Bronchial smooth muscle cell (primary cell): Measurements from ENCODE around the gene NATD1. TPM values are rescaled to one million over a fixed set of nuclear protein-coding genes. Genes with fewer than 3 reads are reported as not detected.

Experiments used
- total RNA-seq: library from RNA; depleted of rRNA; stranded (reverse); fragments of >200 nt; gene quantifications from 2 replicates; pipeline ENCODE4 v1.2.1, GENCODE V29; 2014

Gene NATD1, protein sequence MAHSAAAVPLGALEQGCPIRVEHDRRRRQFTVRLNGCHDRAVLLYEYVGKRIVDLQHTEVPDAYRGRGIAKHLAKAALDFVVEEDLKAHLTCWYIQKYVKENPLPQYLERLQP
- 2.4 and 2.5 TPM in 2 replicates for total RNA-seq

DNA sequence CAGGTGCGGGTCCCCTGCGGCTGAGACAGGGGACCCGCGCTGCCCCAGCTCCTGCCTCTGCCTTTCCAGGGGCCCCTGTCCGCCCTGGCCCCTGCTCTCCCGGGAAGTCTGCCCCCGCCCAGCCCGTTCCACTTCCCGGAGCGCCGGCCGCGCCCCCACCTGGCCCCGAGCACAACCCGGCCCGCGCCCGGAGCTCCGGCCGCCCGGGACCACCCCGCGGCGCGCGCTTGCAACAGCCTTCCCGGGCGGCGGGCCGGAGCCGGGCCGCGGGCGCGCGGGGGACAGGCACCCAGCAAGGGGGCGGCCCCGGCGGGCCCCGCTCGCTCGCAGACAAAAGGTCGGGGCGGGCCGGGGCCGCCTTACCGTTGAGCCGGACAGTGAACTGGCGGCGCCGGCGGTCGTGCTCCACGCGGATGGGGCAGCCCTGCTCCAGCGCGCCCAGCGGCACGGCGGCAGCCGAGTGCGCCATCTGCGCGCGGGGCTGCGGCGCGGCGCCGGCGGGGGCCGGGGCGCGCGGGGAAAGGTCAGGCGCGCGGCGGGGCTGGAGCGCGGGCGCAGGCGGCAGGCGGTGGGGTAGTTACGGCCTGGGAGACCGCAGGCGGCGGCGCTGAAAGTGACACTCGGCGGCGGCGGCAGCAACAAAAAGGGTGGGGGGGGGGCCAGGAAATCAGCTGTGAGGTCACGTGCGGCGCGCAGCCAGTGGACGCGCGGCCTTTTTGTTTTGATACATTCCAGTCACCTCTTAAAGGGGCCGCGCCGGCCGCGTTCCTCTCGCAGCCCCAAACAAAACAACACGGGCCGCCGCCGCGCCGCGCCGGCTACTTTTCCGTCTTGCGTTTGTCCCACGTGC, at the start of gene NATD1:
TSS of gene NATD1 (minus strand) at position 615 of the 850 bp plus-strand sequence. CDS start at position 469, 146 bp downstream.

DNA sequence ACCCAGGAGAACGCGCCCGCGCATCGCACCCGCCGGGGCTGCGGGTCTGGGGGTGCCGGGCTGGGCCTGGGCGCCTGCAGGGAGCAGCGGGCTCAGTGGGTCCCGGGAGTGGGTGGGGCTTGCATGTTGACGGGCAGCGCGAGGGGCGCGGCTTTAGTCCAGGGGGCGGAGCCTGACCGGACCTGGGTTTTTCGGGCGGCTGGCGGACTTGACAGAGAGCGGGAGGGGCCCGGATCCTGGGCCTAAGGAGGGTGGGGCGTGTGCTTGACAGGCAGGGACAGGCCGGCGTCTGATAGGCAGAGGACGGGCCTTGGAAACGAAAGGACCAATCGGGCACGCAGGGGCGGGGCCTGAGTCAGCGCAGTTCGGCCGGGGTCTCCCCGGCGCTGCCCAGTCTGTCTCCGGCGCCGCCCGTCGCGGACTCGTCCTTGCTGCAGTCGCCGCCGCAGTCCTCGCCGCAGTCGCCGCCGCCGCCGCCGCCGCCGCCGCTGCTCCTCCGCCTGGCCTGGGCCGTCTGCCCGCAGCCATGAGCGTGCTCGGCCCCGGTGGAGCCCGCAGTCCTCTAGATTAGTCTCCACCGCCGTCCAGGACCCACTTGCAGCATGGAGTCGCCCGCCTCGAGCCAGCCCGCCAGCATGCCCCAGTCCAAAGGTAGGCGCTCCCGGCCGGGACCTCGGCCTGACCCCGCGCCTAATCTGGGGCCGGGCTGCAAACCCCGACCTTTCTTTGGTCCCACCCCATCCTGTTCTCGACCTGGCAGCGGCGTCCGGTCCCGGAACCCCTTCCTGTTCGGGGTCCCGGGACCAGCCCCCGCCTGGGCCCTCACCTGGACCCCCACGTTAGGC, 31.3 kb upstream of the NATD1 start, which contains the start of gene MAP2K3:
TSS of gene MAP2K3 (plus strand) at position 393 of the 845 bp plus-strand sequence. CDS start at position 603, 210 bp downstream.

DNA sequence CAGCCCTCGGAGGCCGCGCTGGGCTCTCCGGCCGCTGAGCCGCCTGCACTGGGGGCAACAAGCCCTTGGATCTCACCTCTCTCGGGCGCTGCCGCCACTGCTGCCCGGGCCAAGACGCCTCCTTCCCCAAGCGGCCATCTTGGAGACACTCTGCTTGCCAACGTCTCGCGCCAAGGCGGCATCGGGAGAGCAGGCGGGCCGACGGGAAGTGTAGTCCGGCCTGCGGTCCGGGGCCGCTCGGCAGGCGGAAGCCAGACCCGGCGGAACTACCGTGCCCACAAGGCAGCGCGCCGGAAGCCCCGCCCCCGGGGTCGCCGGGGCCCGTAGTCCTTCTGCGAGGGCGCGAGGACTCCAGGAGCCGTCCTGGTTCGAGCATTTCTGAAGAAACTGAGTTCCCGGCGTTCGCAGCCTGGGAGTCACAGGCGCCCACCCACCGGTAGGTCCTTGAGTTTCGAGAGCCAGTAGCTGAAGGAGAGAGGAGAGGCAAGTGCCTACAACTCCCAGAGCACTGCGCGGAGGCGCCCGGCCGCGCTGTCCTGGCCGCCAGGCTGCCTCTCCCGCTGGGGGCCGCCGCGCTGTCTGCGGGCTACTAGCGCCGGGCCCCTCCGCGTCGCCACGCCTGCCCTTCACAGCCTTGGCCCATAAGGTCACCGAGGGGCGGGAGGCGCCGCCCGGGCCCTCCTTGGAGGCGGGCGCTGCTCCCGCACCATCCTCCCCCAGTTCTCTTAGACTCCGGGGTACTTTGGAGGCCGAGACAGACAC, 39.0 kb downstream of the NATD1 start, which contains the start of gene TMEM11:
TSS of gene TMEM11 (minus strand) at position 147 of the 762 bp plus-strand sequence. CDS start at position 138, 9 bp downstream.

Other genes starting within 250 kb of the NATD1 start
- gene USP22, start 210.4 kb downstream of the NATD1 start, total RNA-seq: 189 and 195 TPM in 2 replicates
- 20.8 and 22.1 TPM in 2 replicates for gene DHRS7B, start 126.4 kb downstream of the NATD1 start, total RNA-seq
- gene TMEM11, start 39.2 kb downstream of the NATD1 start, total RNA-seq: 12.6 and 14.8 TPM in 2 replicates
- gene MAP2K3, start 31.3 kb upstream of the NATD1 start, total RNA-seq: 6.8 and 13.6 TPM in 2 replicates
- 0.32 and 1.5 TPM in 2 replicates for gene KCNJ12, start 122.9 kb upstream of the NATD1 start, total RNA-seq